ENCODE data around the gene ZDHHC12.

ZDHHC12 gene

GRCh38 chr9:128757602-128758001 is 33.7 kb upstream of the ZDHHC12 start:
- Histone ChIP-seq H3K27me3 (ENCODE audit: control insufficient read depth, insufficient read depth, low read length) (no peaks in the 10 kb centered on the region), H3K4me3 (ENCODE audit: low read depth, low read length) (no peak overlapping the region), H3K27ac (ENCODE audit: low read depth, low read length) (no peak overlapping the region), H3K9ac (ENCODE audit: low read depth, low read length) (no peak overlapping the region), H3K36me3 (ENCODE audit: control insufficient read depth, insufficient read depth, low read length) (peaks cover 12% of the 10 kb centered on the region), H3K4me1 (ENCODE audit: control insufficient read depth, insufficient read depth, low read length) (no peaks in the 10 kb centered on the region), H3K9me3 (ENCODE audit: control insufficient read depth, insufficient read depth, low read length) (no peaks in the 10 kb centered on the region)

GRCh38 chr9:128753627-128754026 is 29.7 kb upstream of the ZDHHC12 start:
- Histone ChIP-seq H3K4me3 (ENCODE audit: low read depth, low read length) (no peak overlapping the region), H3K27me3 (ENCODE audit: control insufficient read depth, insufficient read depth, low read length) (no peaks in the 10 kb centered on the region), H3K27ac (ENCODE audit: low read depth, low read length) (no peak overlapping the region), H3K9me3 (ENCODE audit: control insufficient read depth, insufficient read depth, low read length) (no peaks in the 10 kb centered on the region), H3K9ac (ENCODE audit: low read depth, low read length) (no peak overlapping the region), H3K36me3 (ENCODE audit: control insufficient read depth, insufficient read depth, low read length) (peaks cover 32% of the 10 kb centered on the region), H3K4me1 (ENCODE audit: control insufficient read depth, insufficient read depth, low read length) (no peaks in the 10 kb centered on the region)

GRCh38 chr9:128750926-128751595 is 27.1 kb upstream of the ZDHHC12 start:
- Histone ChIP-seq H3K4me3 (ENCODE audit: low read depth, low read length) (no peak overlapping the region), H3K27me3 (ENCODE audit: control insufficient read depth, insufficient read depth, low read length) (no peaks in the 10 kb centered on the region), H3K27ac (ENCODE audit: low read depth, low read length) (no peak overlapping the region), H3K4me1 (ENCODE audit: control insufficient read depth, insufficient read depth, low read length) (no peaks in the 10 kb centered on the region), H3K9me3 (ENCODE audit: control insufficient read depth, insufficient read depth, low read length) (no peaks in the 10 kb centered on the region), H3K9ac (ENCODE audit: low read depth, low read length) (no peak overlapping the region), H3K36me3 (ENCODE audit: control insufficient read depth, insufficient read depth, low read length) (peaks cover 32% of the 10 kb centered on the region)

GRCh38 chr9:128747241-128747640 is 23.3 kb upstream of the ZDHHC12 start:
- peaks cover 19% of the 10 kb centered on the region for H3K36me3 ChIP-seq (ENCODE audit: control insufficient read depth, insufficient read depth, low read length)
- no peaks in the 10 kb centered on the region for H3K9me3 ChIP-seq (ENCODE audit: control insufficient read depth, insufficient read depth, low read length)
- H3K27ac ChIP-seq (ENCODE audit: low read depth, low read length), result no peak overlapping the region
- H3K4me3 ChIP-seq (ENCODE audit: low read depth, low read length), result no peak overlapping the region
- no peaks in the 10 kb centered on the region for H3K4me1 ChIP-seq (ENCODE audit: control insufficient read depth, insufficient read depth, low read length)
- no peaks in the 10 kb centered on the region for H3K27me3 ChIP-seq (ENCODE audit: control insufficient read depth, insufficient read depth, low read length)
- H3K9ac ChIP-seq (ENCODE audit: low read depth, low read length), result no peak overlapping the region

GRCh38 chr9:128743421-128743820 is 19.5 kb upstream of the ZDHHC12 start:
- Histone ChIP-seq H3K4me3 (ENCODE audit: low read depth, low read length) (no peak overlapping the region), H3K27me3 (ENCODE audit: control insufficient read depth, insufficient read depth, low read length) (no peaks in the 10 kb centered on the region), H3K4me1 (ENCODE audit: control insufficient read depth, insufficient read depth, low read length) (no peaks in the 10 kb centered on the region), H3K27ac (ENCODE audit: low read depth, low read length) (no peak overlapping the region), H3K36me3 (ENCODE audit: control insufficient read depth, insufficient read depth, low read length) (peaks cover 6% of the 10 kb centered on the region; the same call in 1 of the 2 replicates), H3K9ac (ENCODE audit: low read depth, low read length) (no peak overlapping the region), H3K9me3 (ENCODE audit: control insufficient read depth, insufficient read depth, low read length) (no peaks in the 10 kb centered on the region)

GRCh38 chr9:128742401-128742800 is 18.5 kb upstream of the ZDHHC12 start:
- no peak overlapping the region for H3K4me3 ChIP-seq (ENCODE audit: low read depth, low read length)
- H3K27ac ChIP-seq (ENCODE audit: low read depth, low read length), result no peak overlapping the region
- no peak overlapping the region for H3K9ac ChIP-seq (ENCODE audit: low read depth, low read length)
- H3K4me1 ChIP-seq (ENCODE audit: control insufficient read depth, insufficient read depth, low read length), result no peaks in the 10 kb centered on the region
- H3K36me3 ChIP-seq (ENCODE audit: control insufficient read depth, insufficient read depth, low read length), result peaks cover 6% of the 10 kb centered on the region; the same call in 1 of the 2 replicates
- no peaks in the 10 kb centered on the region for H3K27me3 ChIP-seq (ENCODE audit: control insufficient read depth, insufficient read depth, low read length)
- no peaks in the 10 kb centered on the region for H3K9me3 ChIP-seq (ENCODE audit: control insufficient read depth, insufficient read depth, low read length)

- Histone ChIP-seq H3K27ac (ENCODE audit: low read depth, low read length) (no peak overlapping the region), H3K27me3 (ENCODE audit: control insufficient read depth, insufficient read depth, low read length) (no peaks in the 10 kb centered on the region), H3K9ac (ENCODE audit: low read depth, low read length) (no peak overlapping the region), H3K9me3 (ENCODE audit: control insufficient read depth, insufficient read depth, low read length) (no peaks in the 10 kb centered on the region), H3K4me3 (ENCODE audit: low read depth, low read length) (no peak overlapping the region), H3K36me3 (ENCODE audit: control insufficient read depth, insufficient read depth, low read length) (peaks cover 10% of the 10 kb centered on the region), H3K4me1 (ENCODE audit: control insufficient read depth, insufficient read depth, low read length) (no peaks in the 10 kb centered on the region)
Measured at GRCh38 chr9:128735373-128735772, 11.4 kb upstream of the ZDHHC12 start.

GRCh38 chr9:128733256-128733655 is 9.3 kb upstream of the ZDHHC12 start:
- H3K9me3 ChIP-seq (ENCODE audit: control insufficient read depth, insufficient read depth, low read length), result no peaks in the 10 kb centered on the region
- H3K9ac ChIP-seq (ENCODE audit: low read depth, low read length), result no peak overlapping the region
- H3K27me3 ChIP-seq (ENCODE audit: control insufficient read depth, insufficient read depth, low read length), result no peaks in the 10 kb centered on the region
- H3K27ac ChIP-seq (ENCODE audit: low read depth, low read length), result no peak overlapping the region
- no peaks in the 10 kb centered on the region for H3K4me1 ChIP-seq (ENCODE audit: control insufficient read depth, insufficient read depth, low read length)
- H3K36me3 ChIP-seq (ENCODE audit: control insufficient read depth, insufficient read depth, low read length), result peaks cover 3% of the 10 kb centered on the region; the same call in 1 of the 2 replicates
- H3K4me3 ChIP-seq (ENCODE audit: low read depth, low read length), result no peak overlapping the region

- Histone ChIP-seq H3K4me3 (ENCODE audit: low read depth, low read length) (no peak overlapping the region), H3K36me3 (ENCODE audit: control insufficient read depth, insufficient read depth, low read length) (peaks cover 3% of the 10 kb centered on the region; the same call in 1 of the 2 replicates), H3K9ac (ENCODE audit: low read depth, low read length) (no peak overlapping the region), H3K4me1 (ENCODE audit: control insufficient read depth, insufficient read depth, low read length) (no peaks in the 10 kb centered on the region), H3K27me3 (ENCODE audit: control insufficient read depth, insufficient read depth, low read length) (no peaks in the 10 kb centered on the region), H3K27ac (ENCODE audit: low read depth, low read length) (no peak overlapping the region), H3K9me3 (ENCODE audit: control insufficient read depth, insufficient read depth, low read length) (no peaks in the 10 kb centered on the region)
Measured at GRCh38 chr9:128732576-128732975, 8.6 kb upstream of the ZDHHC12 start.

- no peaks in the 10 kb centered on the region for H3K4me1 ChIP-seq (ENCODE audit: control insufficient read depth, insufficient read depth, low read length)
- no peaks in the 10 kb centered on the region for H3K27me3 ChIP-seq (ENCODE audit: control insufficient read depth, insufficient read depth, low read length)
- H3K4me3 ChIP-seq (ENCODE audit: low read depth, low read length), result no peak overlapping the region
- H3K9me3 ChIP-seq (ENCODE audit: control insufficient read depth, insufficient read depth, low read length), result no peaks in the 10 kb centered on the region
- H3K27ac ChIP-seq (ENCODE audit: low read depth, low read length), result no peak overlapping the region
- no peak overlapping the region for H3K9ac ChIP-seq (ENCODE audit: low read depth, low read length)
- H3K36me3 ChIP-seq (ENCODE audit: control insufficient read depth, insufficient read depth, low read length), result peaks cover 3% of the 10 kb centered on the region; the same call in 1 of the 2 replicates
Measured at GRCh38 chr9:128731691-128732090, 7.8 kb upstream of the ZDHHC12 start.

GRCh38 chr9:128731093-128731492 is 7.2 kb upstream of the ZDHHC12 start:
- Histone ChIP-seq H3K9me3 (ENCODE audit: control insufficient read depth, insufficient read depth, low read length) (no peaks in the 10 kb centered on the region), H3K27ac (ENCODE audit: low read depth, low read length) (no peak overlapping the region), H3K27me3 (ENCODE audit: control insufficient read depth, insufficient read depth, low read length) (no peaks in the 10 kb centered on the region), H3K9ac (ENCODE audit: low read depth, low read length) (no peak overlapping the region), H3K4me1 (ENCODE audit: control insufficient read depth, insufficient read depth, low read length) (no peaks in the 10 kb centered on the region), H3K36me3 (ENCODE audit: control insufficient read depth, insufficient read depth, low read length) (peaks cover 3% of the 10 kb centered on the region; the same call in 1 of the 2 replicates), H3K4me3 (ENCODE audit: low read depth, low read length) (no peak overlapping the region)
